Left renal cortex interstitium (tissue), 4 donors: Measurements from ENCODE around the gene TSSK3. TPM values are rescaled to one million over a fixed set of nuclear protein-coding genes. Genes with fewer than 3 reads are reported as not detected.

Experiments used
- DNase-seq, 4 donors: peaks; one replicate each; pipeline ENCODE4 v3.0.0-alpha.2; 2013; ENCODE audit warnings: low read depth in 4 of 4, low spot score in 2 of 4, missing footprints in 1 of 4
- polyA plus RNA-seq, 4 donors: library from polyadenylated mRNA; unstranded; fragments of 120-200 nt; gene quantifications; one replicate each; pipeline ENCODE4 v1.2.1, GENCODE V29; 2013; ENCODE audit not compliant: insufficient read length in 4 of 4

TSSK3 gene
- polyA plus RNA-seq, 4 donors, result 2.0 to 9.1 (median 5.1) TPM

GRCh38 chr1:32361308-32361673 is 1.0 kb upstream of the TSSK3 start:
- no peak for DNase-seq

GRCh38 chr1:32361674-32362473 is 465 bp upstream of the TSSK3 start:
- peak in 2 of 4 donors; percentile 37 to 54 for DNase-seq

- DNase-seq, result no peak
Observed at GRCh38 chr1:32363713-32364112, 1.4 kb downstream of the TSSK3 start.

DNA sequence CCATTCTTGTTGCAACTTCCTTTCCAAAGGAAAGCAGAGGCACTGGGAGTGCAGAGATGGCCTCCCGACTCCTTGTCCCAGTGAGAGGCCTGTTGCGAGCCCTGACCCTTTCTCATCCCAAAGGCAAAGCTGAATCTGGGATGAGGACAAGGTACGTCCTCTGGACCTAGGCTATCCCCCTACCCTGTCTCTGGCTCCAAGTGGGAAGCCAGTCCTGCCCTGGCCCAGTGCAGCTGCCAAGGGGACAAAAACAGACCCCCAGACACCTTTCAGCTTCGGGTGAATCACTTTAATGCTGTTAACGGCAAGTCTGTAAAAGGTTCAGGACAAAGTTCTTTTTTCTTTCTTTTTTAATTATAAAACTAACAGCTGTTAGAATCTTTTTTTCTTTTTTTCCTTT is 2.5 kb downstream of the TSSK3 start:
- DNase-seq, result no peak

DNA sequence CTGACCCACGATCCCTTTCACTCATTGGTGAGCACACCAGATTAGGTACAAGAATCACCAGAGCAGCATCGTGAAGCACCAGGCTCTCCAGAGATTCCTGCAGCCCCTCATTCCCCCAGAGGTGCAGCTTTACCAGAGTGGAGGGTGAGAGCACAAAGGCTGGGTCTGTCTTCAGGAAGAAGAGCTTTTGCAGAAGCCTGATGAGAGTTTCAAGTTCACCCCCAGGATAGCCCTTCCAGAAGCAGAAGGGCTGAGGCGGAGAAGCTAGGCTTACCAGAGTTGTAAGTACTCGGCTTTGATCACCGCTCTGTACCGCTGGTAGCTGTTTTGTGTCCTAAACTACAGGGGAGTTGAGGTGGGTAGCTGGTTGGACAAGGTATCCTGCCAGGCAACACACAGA is 3.1 kb downstream of the TSSK3 start:
- no peak for DNase-seq

DNA sequence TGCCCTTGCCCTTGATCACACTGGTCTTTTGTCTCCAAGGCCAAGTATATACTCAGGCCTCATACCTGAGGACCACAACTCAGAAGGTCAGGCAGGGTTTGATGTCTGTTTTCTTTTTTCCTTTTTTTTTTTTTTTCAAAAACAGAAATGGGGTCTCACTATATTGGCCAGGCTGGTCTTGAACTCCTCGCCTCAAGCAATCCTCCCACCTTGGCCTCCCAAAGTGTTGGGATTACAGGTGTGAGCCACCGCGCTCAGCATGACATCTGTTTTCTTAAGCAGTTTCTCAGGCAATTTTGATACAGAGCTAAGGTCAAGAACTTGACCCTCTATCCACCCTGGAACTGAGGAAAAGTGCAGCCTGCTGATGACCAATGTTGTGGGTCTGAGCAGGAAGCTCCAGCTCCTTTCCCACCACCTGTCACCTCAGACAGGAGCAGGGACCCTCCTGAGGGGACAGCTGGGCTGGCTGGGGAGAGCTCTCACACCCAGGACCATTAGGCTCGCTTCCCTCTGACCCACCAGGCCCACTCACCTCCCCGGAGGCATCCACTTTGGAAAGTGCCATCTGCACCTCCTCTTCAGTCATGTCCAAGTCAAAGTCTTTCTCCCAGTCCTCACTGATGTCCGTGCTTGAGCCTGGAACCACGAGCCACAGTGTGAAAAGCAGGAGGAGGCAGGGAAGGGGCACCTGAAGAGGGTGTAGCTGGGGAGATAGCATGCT is 5.7 kb downstream of the TSSK3 start:
- DNase-seq, result no peak

DNA sequence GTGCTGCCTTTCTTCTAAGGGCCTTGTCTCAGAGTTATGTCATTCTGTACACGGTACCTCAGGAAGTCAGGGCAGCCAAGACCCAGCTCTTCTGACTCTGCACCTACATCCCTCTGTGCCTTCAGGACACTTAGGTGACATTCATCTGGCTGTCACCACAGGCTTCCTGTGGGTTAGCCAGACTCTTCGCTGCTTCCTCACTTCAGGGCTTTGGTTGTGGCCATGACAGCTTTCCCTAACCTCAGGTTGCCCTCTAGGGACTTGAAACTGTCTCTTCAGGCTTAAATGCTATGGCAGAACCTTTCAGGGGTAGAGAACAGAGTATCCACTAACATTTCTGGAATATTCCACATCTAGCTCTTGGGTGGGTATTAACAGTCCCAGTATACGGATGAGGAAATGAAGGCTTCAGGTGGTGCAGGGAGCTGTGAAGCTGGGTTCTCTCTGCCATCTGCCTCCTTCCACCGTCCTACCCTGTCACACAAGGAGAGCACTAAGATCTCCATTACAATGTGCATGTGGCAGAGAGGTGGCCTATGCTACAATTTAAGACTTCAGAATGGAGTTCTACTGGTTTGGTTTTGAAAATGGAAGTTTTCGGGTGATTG is 9.9 kb downstream of the TSSK3 start:
- no peak for DNase-seq

GRCh38 chr1:32373996-32374592 is 11.8 kb downstream of the TSSK3 start:
- DNase-seq, result no peak

GRCh38 chr1:32376199-32376598 is 13.9 kb downstream of the TSSK3 start:
- DNase-seq, result no peak

- no peak for DNase-seq
Observed at GRCh38 chr1:32377541-32378220, 15.3 kb downstream of the TSSK3 start.

DNA sequence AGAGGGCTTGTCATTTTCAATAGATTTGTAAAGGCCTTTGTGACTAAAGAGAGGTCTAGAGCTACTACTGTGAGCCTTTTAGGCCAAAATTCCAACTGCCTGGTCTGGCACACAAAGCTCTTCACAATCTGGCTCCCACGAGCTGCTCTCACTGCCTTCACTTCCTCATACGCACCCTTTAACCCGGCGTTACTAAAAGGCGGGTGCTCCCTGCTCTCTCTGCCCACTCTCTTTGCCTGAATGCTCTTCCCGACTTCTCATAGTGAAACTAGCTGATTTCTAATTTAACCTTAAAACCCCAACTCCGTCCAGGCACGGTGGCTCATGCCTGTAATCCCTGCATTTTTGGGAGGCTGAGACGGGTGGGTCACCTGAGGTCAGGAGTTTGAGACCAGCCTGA is 17.7 kb downstream of the TSSK3 start:
- DNase-seq, result no peak

GRCh38 chr1:32386676-32387392 is 24.5 kb downstream of the TSSK3 start:
- DNase-seq, result no peak

DNA sequence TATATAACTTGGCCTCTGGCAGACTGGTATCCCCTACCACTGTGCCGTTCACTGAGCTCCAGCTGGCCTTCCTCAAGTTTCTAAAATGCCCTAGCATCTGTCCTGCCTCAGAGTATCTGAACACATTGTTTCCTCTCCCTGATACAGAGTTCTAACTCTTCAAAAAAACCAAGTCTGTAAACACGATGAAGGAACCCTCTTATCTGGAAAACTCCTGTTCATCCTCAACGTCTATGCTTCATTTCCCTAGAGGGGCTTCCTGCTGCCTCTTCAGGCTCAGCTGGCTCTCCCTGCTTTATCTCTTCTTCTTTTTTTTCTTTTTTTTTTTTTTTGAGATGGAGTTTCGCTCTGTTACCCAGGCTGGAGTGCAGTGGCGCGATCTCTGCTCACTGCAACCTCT is 26.3 kb downstream of the TSSK3 start:
- no peak for DNase-seq

DNA sequence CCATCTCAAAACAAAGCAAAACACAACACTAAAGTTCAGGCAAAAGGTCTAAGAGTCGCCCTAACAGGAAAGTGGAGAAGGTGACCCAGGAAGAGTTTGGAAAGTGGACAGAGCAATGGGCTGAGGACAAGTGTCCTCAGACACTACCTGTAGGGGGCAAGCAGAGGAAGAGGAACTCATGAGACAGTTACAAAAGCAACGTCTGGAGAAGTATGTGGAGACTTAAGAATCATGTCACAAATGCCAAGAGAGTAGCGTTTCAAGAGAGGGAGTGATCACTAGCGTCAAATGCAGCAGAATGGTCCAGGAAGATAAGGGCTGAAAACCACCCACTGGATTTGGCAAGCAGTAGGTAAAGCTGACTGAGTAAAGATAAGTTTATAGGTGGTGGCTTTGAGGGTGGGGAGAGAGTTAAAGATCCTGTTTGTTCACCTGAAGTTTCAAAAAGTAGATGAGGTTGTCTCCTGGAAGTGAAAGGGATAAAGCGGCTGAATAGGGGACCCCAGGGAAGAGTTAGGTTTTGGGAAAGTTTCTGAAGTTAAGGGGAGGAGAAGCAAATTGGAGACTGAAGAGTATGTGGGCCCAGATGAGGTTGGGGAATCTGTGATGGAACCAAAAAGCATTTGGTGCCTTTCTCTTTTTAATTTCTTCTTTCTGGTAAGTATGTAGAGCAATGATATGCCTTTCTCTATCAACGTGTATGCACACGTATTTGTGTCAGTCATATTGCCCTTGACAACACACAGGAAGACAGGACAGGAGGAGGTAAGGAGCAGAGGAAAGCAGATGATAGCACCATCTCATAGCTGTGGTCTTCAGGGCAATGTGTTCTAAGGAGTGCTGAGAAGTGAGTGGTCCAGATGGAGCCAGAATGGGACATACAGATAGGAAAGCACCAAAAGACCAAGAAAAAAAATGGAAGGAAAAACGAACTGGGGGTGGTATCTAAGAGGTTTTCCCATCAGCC is 28.8 kb downstream of the TSSK3 start:
- DNase-seq, result no peak

DNA sequence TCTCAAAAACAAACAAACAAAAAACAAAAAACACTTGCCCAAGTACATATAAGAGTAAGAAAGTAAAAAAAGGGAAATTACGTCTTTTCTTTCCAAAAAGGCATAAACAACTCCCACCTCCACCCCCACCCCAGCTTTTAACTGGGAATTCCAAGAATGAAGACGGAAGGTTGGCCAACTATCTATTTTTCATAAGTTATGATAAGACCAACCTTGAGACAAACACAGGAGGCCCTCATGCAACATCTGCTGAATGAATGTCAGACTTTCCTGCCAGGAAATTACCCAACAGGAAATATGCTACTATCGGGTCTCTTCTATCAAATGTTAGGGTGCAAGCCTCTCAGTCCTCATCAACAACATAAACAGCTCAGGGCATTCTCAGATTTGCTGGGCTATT is 30.0 kb downstream of the TSSK3 start:
- no peak for DNase-seq

DNA sequence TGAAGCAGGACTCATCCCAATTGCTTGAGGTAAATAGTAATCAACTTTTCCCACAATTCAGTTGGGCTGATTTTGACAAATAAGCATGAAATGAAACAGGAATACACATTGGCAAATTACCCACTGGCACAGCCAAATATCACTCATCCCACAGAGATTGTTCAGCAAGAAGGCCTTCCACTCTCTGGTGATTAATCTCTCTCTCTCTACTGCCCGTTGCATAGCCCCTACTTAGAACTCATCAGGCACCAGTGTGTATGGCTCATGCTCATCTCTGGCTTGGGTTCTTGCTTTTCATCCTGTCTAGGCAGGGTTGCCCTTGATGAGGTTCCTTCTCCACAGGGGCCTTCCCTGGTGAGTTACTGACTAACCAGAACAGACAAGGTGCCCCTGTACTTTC is 30.8 kb downstream of the TSSK3 start:
- DNase-seq, result no peak

- DNase-seq, result peak in 1 of 4 donors; percentile 50
Observed at GRCh38 chr1:32393832-32394140, 31.4 kb downstream of the TSSK3 start.

GRCh38 chr1:32394141-32394889 is 32.0 kb downstream of the TSSK3 start, which contains the start of gene BSDC1:
BSDC1 (minus strand) TSS chr1:32394441; CDS start chr1:32394414, 27 bp downstream.
- DNase-seq, result peak; percentile 97 to 99 (median 98)
